Right lobe of liver (tissue), 4 donors: ENCODE data around the gene ATP6V1G3.

Experiments
- CTCF ChIP-seq, 4 donors: fragments of 200-600 bp in 3 of 4; fragments of 450-650 bp in 1 of 4; IDR thresholded peaks; one replicate each; pipeline versions ENCODE4 v1.5.1 to v1.8.0; 2016 to 2022; ENCODE audit warnings: antibody characterized with exemption in 4 of 4, mild to moderate bottlenecking in 2 of 4
- POLR2A ChIP-seq: fragments of 450-650 bp; IDR thresholded peaks from one replicate; pipeline ENCODE4 v1.6.1; 2017; ENCODE audit warnings: antibody characterized with exemption, mild to moderate bottlenecking
- donor health status: DM: no; HTN: no; CAD: no.
- donor health status: DM: no; HTN: no; CAD: no.
- donor health status: DM: no; HTN: yes; CAD: no.

- no peak for TF ChIP-seq CTCF (IDR thresholded peaks at IDR 0.05)
- no peak for TF ChIP-seq POLR2A
Measured at GRCh38 chr1:198575292-198575691, 34.8 kb upstream of the ATP6V1G3 start.
